ENCODE results near the gene HS3ST3B1. TPM values are rescaled to one million over a fixed set of nuclear protein-coding genes. Genes with fewer than 3 reads are reported as not detected.

HS3ST3B1 gene
- total RNA-seq, 1 experiment from 2014 or later, result 22.3 TPM

- H3K27me3 Mint-ChIP-seq (ENCODE audit: low read depth), result no peaks in the 10 kb centered on the region
- H3K27ac Mint-ChIP-seq, result peak overlapping the region; percentile 74; the same call in 1 of the 2 replicates
- DNase-seq (ENCODE audit: low spot score), result no peak
- 0 out of 2 replicates have a peak, but pooled peaks cover 3% of the 10 kb centered on the region for H3K9me3 Mint-ChIP-seq
- no peak for TF ChIP-seq ZSCAN18 (CRISPR knock-in tag; IDR thresholded peaks at IDR 0.05)
- no peak for TF ChIP-seq RORB (CRISPR knock-in tag; IDR thresholded peaks at IDR 0.05)
- no peak for TF ChIP-seq HMGA2 (CRISPR knock-in tag; IDR thresholded peaks at IDR 0.05)
- no peak for TF ChIP-seq FOXP4 (CRISPR knock-in tag; IDR thresholded peaks at IDR 0.05)
- no peak for TF ChIP-seq TEAD4 (CRISPR knock-in tag; IDR thresholded peaks at IDR 0.05)
- TF ChIP-seq AFF4 (CRISPR knock-in tag; IDR thresholded peaks at IDR 0.05; ENCODE audit: borderline replicate concordance), result no peak
- no peak for TF ChIP-seq NFYB (CRISPR knock-in tag; conservative IDR thresholded peaks at IDR 0.05; ENCODE audit: low read depth)
- TF ChIP-seq PRDM15 (CRISPR knock-in tag; IDR thresholded peaks at IDR 0.05), result no peak
- TF ChIP-seq USF1 (CRISPR knock-in tag; IDR thresholded peaks at IDR 0.05), result no peak
- TF ChIP-seq GABPB1 (CRISPR knock-in tag; IDR thresholded peaks at IDR 0.05), result no peak
- no peak for TF ChIP-seq ZNF121 (CRISPR knock-in tag; IDR thresholded peaks at IDR 0.05)
- TF ChIP-seq ATF6 (CRISPR knock-in tag; IDR thresholded peaks at IDR 0.05), result no peak
- TF ChIP-seq JAZF1 (CRISPR knock-in tag; IDR thresholded peaks at IDR 0.05), result no peak
- no peak for ATAC-seq
- H3K4me3 Mint-ChIP-seq, result no peak overlapping the region
- ChIA-PET CTCF (no interaction called here), POLR2A (interaction anchor here (0.5 kb wide), 1 partner anchor 333 kb away, joined by 4 read pairs; no protein-coding TSS in a partner anchor)
- peaks cover 11% of the 10 kb centered on the region for H3K36me3 Mint-ChIP-seq
- peaks cover 78% of the 10 kb centered on the region for H3K4me1 Mint-ChIP-seq
These were observed 11.6 kb downstream of the HS3ST3B1 start for GRCh38 chr17:14312522-14312921.

Measured in WTC11 (cell line).